Thyroid gland (tissue), 4 donors: Measurements from ENCODE around the gene LCNL1. TPM values are rescaled to one million over a fixed set of nuclear protein-coding genes. Genes with fewer than 3 reads are reported as not detected.

Source experiments
- DNase-seq, 2 donors: peaks; one replicate each; pipeline ENCODE4 v3.0.0-alpha.2; 2019
- H3K27ac ChIP-seq, 3 donors: fragments of 200-600 bp; sonication (generic); 1 replicate in 2 of 3; 2 replicates in 1 of 3; pipeline ENCODE4 v1.5.1; 2016 to 2019; ENCODE audit warnings: mild to moderate bottlenecking in 1 of 3, moderate library complexity in 1 of 3
- H3K27me3 ChIP-seq: fragments of 200-600 bp; sonication (generic); one replicate; pipeline ENCODE4 v1.5.1; 2019
- H3K36me3 ChIP-seq, 2 donors: fragments of 200-600 bp; sonication (generic); one replicate each; pipeline ENCODE4 v1.5.1; 2016 to 2019
- H3K4me1 ChIP-seq, 2 donors: fragments of 200-600 bp; sonication (generic); one replicate each; pipeline ENCODE4 v1.5.1; 2017 to 2019
- H3K4me3 ChIP-seq, 3 donors: fragments of 200-600 bp; sonication (generic); replicated peaks in 1 of 3; 1 replicate in 2 of 3; 2 replicates in 1 of 3; pipeline ENCODE4 v1.5.1; 2016; ENCODE audit warnings: mild to moderate bottlenecking in 1 of 3
- H3K9me3 ChIP-seq: fragments of 200-600 bp; sonication (generic); one replicate; pipeline ENCODE4 v1.5.1; 2017
- POLR2A ChIP-seq, 2 donors: fragments of 450-650 bp; IDR thresholded peaks; one replicate each; pipeline ENCODE4 v1.6.1; 2017; ENCODE audit warnings: antibody characterized with exemption in 2 of 2, mild to moderate bottlenecking in 2 of 2, moderate library complexity in 1 of 2
- whole genome bisulfite sequencing, 2 donors: methylation state at CpG; one replicate each; pipeline ENCODE4 v1.1.5; 2017; 5-methylcytosine and 5-hydroxymethylcytosine counted together
- intact Hi-C: fragments of 100-400 bp; cut with DNase I; formaldehyde crosslinking; loops from one replicate; pipeline ENCODE4 v1.15.1; 2023
- total RNA-seq, 4 donors: library from RNA; depleted of rRNA; stranded (reverse); fragments of >200 nt; gene quantifications; one replicate each; pipeline ENCODE4 v1.2.3, GENCODE V29; 2016
- TF ChIP-seq, protein P1 (sequence below), 6 experiments: fragments of 200-600 bp in 3 of 6; fragments of 450-650 bp in 3 of 6; sonication (generic) in 3 of 6; IDR thresholded peaks; one replicate each; pipeline ENCODE4 v1.5.1; 2016 to 2019; ENCODE audit warnings: antibody characterized with exemption in 6 of 6, mild to moderate bottlenecking in 2 of 6, inconsistent platforms in 1 of 6, moderate library complexity in 1 of 6

LCNL1 gene
- total RNA-seq, 4 donors from 2014 or later: 0.54 TPM; not detected in 3

DNA sequence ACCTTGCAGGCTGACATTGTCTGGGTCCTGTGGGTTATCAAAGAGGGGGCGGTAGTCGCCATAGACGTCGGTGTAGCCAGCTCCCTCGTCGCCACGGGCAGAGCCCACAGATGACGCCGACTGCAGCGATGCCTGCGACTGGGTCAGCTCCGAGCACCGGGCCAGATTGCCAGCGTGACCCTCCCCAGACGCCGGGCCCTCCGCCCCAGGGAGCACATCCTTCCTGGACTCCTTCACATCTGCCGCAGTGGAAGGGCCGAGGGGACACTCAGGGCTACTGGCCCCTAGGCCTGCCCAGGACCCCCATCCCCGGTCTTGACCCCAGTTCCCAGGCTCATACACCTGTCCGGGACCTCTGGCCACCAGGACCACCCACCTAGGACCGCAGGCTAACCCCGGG lies 31.4 kb downstream of the LCNL1 start:
- Histone ChIP-seq H3K27me3 (no peaks in the 10 kb centered on the region), H3K4me3 (no peak overlapping the region), H3K4me1 (peaks cover 0 to 7% of the 10 kb centered on the region in 2 donors), H3K9me3 (no peaks in the 10 kb centered on the region), H3K27ac (no peak overlapping the region), H3K36me3 (peaks cover 26 to 49% of the 10 kb centered on the region in 2 donors)
- no peak for TF ChIP-seq POLR2A (IDR thresholded peaks at IDR 0.05)
- TF ChIP-seq, protein P1, sequence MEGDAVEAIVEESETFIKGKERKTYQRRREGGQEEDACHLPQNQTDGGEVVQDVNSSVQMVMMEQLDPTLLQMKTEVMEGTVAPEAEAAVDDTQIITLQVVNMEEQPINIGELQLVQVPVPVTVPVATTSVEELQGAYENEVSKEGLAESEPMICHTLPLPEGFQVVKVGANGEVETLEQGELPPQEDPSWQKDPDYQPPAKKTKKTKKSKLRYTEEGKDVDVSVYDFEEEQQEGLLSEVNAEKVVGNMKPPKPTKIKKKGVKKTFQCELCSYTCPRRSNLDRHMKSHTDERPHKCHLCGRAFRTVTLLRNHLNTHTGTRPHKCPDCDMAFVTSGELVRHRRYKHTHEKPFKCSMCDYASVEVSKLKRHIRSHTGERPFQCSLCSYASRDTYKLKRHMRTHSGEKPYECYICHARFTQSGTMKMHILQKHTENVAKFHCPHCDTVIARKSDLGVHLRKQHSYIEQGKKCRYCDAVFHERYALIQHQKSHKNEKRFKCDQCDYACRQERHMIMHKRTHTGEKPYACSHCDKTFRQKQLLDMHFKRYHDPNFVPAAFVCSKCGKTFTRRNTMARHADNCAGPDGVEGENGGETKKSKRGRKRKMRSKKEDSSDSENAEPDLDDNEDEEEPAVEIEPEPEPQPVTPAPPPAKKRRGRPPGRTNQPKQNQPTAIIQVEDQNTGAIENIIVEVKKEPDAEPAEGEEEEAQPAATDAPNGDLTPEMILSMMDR (IDR thresholded peaks at IDR 0.05): no peak
- WGBS, 2 donors: 89 to 95% methylated on average over 8 to 16 of the region's 23 CpGs
- DNase-seq: no peak
- intact Hi-C loops: no loop called here

- H3K36me3 ChIP-seq: peaks cover 26 to 46% of the 10 kb centered on the region in 2 donors
- intact Hi-C loops: no loop called here
- 96 to 97% methylated on average over 20 to 36 of the region's 36 CpGs for WGBS, 2 donors
- no peak overlapping the region for H3K4me3 ChIP-seq
- H3K4me1 ChIP-seq: no peaks in the 10 kb centered on the region
- no peak for DNase-seq
- no peak overlapping the region for H3K27ac ChIP-seq
- H3K9me3 ChIP-seq: no peaks in the 10 kb centered on the region
- no peaks in the 10 kb centered on the region for H3K27me3 ChIP-seq
- no peak for TF ChIP-seq POLR2A (IDR thresholded peaks at IDR 0.05)
- TF ChIP-seq, protein P1 (IDR thresholded peaks at IDR 0.05): no peak
Observed at GRCh38 chr9:137014776-137015539, 32.2 kb downstream of the LCNL1 start.

- no peaks in the 10 kb centered on the region for H3K9me3 ChIP-seq
- DNase-seq: no peak
- H3K27me3 ChIP-seq: no peaks in the 10 kb centered on the region
- no peaks in the 10 kb centered on the region for H3K4me1 ChIP-seq
- 94 to 96% methylated on average over 18 to 23 of the region's 25 CpGs for WGBS, 2 donors
- no peak overlapping the region for H3K4me3 ChIP-seq
- peaks cover 31 to 45% of the 10 kb centered on the region in 2 donors for H3K36me3 ChIP-seq
- TF ChIP-seq, protein P1 (IDR thresholded peaks at IDR 0.05): no peak
- no peak for TF ChIP-seq POLR2A (IDR thresholded peaks at IDR 0.05)
- no peak overlapping the region for H3K27ac ChIP-seq
- intact Hi-C loops: no loop called here
Observed at GRCh38 chr9:137015540-137015930, 32.7 kb downstream of the LCNL1 start.

- H3K9me3 ChIP-seq: no peaks in the 10 kb centered on the region
- no peaks in the 10 kb centered on the region for H3K27me3 ChIP-seq
- H3K4me3 ChIP-seq: no peak overlapping the region
- no peak for DNase-seq
- no peaks in the 10 kb centered on the region for H3K4me1 ChIP-seq
- H3K27ac ChIP-seq: no peak overlapping the region
- 98 to 100% methylated on average over 7 to 18 of the region's 21 CpGs for WGBS, 2 donors
- peaks cover 35 to 44% of the 10 kb centered on the region in 2 donors for H3K36me3 ChIP-seq
- intact Hi-C loops: no loop called here
- TF ChIP-seq, protein P1 (IDR thresholded peaks at IDR 0.05): no peak
- TF ChIP-seq POLR2A (IDR thresholded peaks at IDR 0.05): no peak
Observed at GRCh38 chr9:137015976-137016375, 33.2 kb downstream of the LCNL1 start.

DNA sequence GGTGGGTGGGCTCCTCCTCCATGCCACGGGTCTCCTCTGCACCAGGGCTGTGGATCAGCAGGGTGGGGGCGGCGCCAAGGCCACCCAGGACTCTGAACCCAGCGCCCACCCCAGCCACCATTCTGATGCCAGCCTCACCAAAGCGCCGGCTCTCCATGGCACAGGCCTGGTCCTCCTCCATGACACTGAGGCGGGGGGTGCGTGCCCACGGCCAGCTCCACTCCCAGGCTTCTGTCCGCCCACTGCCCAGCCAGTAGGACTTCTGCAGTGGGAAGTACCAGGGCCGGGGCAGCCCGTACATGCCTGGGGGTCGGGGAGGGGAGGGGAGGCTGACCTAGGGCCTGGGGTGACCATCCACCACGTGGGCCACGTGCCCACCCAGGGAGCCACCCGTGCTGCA lies 33.6 kb downstream of the LCNL1 start:
- TF ChIP-seq, protein P1 (IDR thresholded peaks at IDR 0.05): no peak
- no peak for TF ChIP-seq POLR2A (IDR thresholded peaks at IDR 0.05)
- no peak for DNase-seq
- intact Hi-C loops: no loop called here
- H3K4me1 ChIP-seq: no peaks in the 10 kb centered on the region
- no peak overlapping the region for H3K4me3 ChIP-seq
- WGBS, 2 donors: 95% methylated on average over 15 of the region's 16 CpGs; no CpG with 5 or more reads in 1 of the 2 donors
- no peaks in the 10 kb centered on the region for H3K27me3 ChIP-seq
- peaks cover 35 to 41% of the 10 kb centered on the region in 2 donors for H3K36me3 ChIP-seq
- H3K9me3 ChIP-seq: no peaks in the 10 kb centered on the region
- no peak overlapping the region for H3K27ac ChIP-seq
